WTC11 (cell line): ENCODE measurements around the gene NR2F2. TPM values are rescaled to one million over a fixed set of nuclear protein-coding genes. Genes with fewer than 3 reads are reported as not detected.

Source experiments
- ATAC-seq: fragments of 200-7000 bp; cut with Tn5 transposase; 2 replicates; pipeline ENCODE4 v1.10.0; 2021; ENCODE audit warnings: mild to moderate bottlenecking, moderate library complexity
- CTCF ChIA-PET: fragments of 300-600 bp; sonication (Branson Sonifier 250); formaldehyde crosslinking; loops from one replicate; lab custom pipeline; 2021; ENCODE audit warnings: antibody characterized with exemption; lab: Charles Lee
- POLR2A ChIA-PET: fragments of 350-600 bp; sonication (Branson Sonifier 250); formaldehyde crosslinking; loops from one replicate; lab custom pipeline; 2021; ENCODE audit warnings: antibody characterized with exemption; lab: Charles Lee
- DNase-seq: peaks from one replicate; pipeline ENCODE4 v3.0.0; 2021; ENCODE audit warnings: low spot score
- H3K27ac Mint-ChIP-seq: 2 replicates; pipeline ENCODE4 v1.8.0; 2021; ENCODE audit warnings: mixed read lengths
- H3K27me3 Mint-ChIP-seq: 2 replicates; pipeline ENCODE4 v1.8.0; 2021; ENCODE audit warnings: low read depth, mild to moderate bottlenecking, moderate library complexity, mixed read lengths
- H3K36me3 Mint-ChIP-seq: 2 replicates; pipeline ENCODE4 v1.8.0; 2021; ENCODE audit warnings: mixed read lengths
- H3K4me1 Mint-ChIP-seq: 2 replicates; pipeline ENCODE4 v1.8.0; 2022; ENCODE audit warnings: mixed read lengths
- H3K4me3 Mint-ChIP-seq: 2 replicates; pipeline ENCODE4 v1.8.0; 2021; ENCODE audit warnings: mild to moderate bottlenecking, moderate library complexity, mixed read lengths
- H3K9me3 Mint-ChIP-seq: 2 replicates; pipeline ENCODE4 v1.8.0; 2021; ENCODE audit warnings: mixed read lengths
- ATF1 ChIP-seq: sonication (generic); formaldehyde crosslinking; IDR thresholded peaks from 2 replicates; pipeline ENCODE4 v1.8.1; 2023; ENCODE audit warnings: mild to moderate bottlenecking, moderate library complexity, missing genetic modification reagents
- ATF2 ChIP-seq: sonication (generic); formaldehyde crosslinking; IDR thresholded peaks from 2 replicates; pipeline ENCODE4 v1.8.1; 2022; ENCODE audit warnings: low read depth, missing genetic modification reagents, borderline replicate concordance
- CTCF ChIP-seq: fragments of 200-600 bp; IDR thresholded peaks from 2 replicates; pipeline ENCODE4 v1.8.0; 2022; ENCODE audit warnings: antibody characterized with exemption
- E2F5 ChIP-seq: sonication (generic); formaldehyde crosslinking; IDR thresholded peaks from 2 replicates; pipeline ENCODE4 v1.8.1; 2022; ENCODE audit warnings: mild to moderate bottlenecking, moderate library complexity, missing genetic modification reagents
- FOXJ3 ChIP-seq: sonication (generic); formaldehyde crosslinking; IDR thresholded peaks from 2 replicates; pipeline ENCODE4 v1.9.0; 2021; ENCODE audit warnings: missing genetic modification reagents, mild to moderate bottlenecking, borderline replicate concordance
- FOXP1 ChIP-seq: sonication (generic); formaldehyde crosslinking; IDR thresholded peaks from 2 replicates; pipeline ENCODE4 v1.8.0; 2022; ENCODE audit warnings: missing genetic modification reagents, mild to moderate bottlenecking, moderate library complexity, borderline replicate concordance
- FOXP4 ChIP-seq: sonication (generic); formaldehyde crosslinking; IDR thresholded peaks from 2 replicates; pipeline ENCODE4 v1.8.0; 2022; ENCODE audit warnings: mild to moderate bottlenecking, missing genetic modification reagents
- HMGXB4 ChIP-seq: sonication (generic); formaldehyde crosslinking; IDR thresholded peaks from 2 replicates; pipeline ENCODE4 v1.8.1; 2023; ENCODE audit warnings: mild to moderate bottlenecking, moderate library complexity, missing genetic modification reagents
- SP1 ChIP-seq: sonication (generic); formaldehyde crosslinking; conservative IDR thresholded peaks from 2 replicates; pipeline ENCODE4 v1.8.1; 2022; ENCODE audit warnings: missing genetic modification reagents
- TCF7 ChIP-seq: sonication (generic); formaldehyde crosslinking; IDR thresholded peaks from 2 replicates; pipeline ENCODE4 v1.8.0; 2022; ENCODE audit warnings: mild to moderate bottlenecking, low read depth, missing genetic modification reagents, moderate library complexity
- USF2 ChIP-seq: sonication (generic); formaldehyde crosslinking; IDR thresholded peaks from 2 replicates; pipeline ENCODE4 v1.8.1; 2023; ENCODE audit warnings: mild to moderate bottlenecking, missing genetic modification reagents, moderate library complexity
- ZNF138 ChIP-seq: sonication (generic); formaldehyde crosslinking; conservative IDR thresholded peaks from 2 replicates; pipeline ENCODE4 v1.8.1; 2022; ENCODE audit warnings: mild to moderate bottlenecking, moderate library complexity, missing genetic modification reagents
- ZNF219 ChIP-seq: sonication (generic); formaldehyde crosslinking; IDR thresholded peaks from 2 replicates; pipeline ENCODE4 v1.8.0; 2023; ENCODE audit warnings: missing genetic modification reagents, mild to moderate bottlenecking, borderline replicate concordance
- ZNF425 ChIP-seq: fragments of 250-450 bp; sonication (Bioruptor Pico); conservative IDR thresholded peaks from 2 replicates; pipeline ENCODE4 v1.9.0; 2021; ENCODE audit warnings: mild to moderate bottlenecking
- total RNA-seq: library from RNA; stranded (reverse); gene quantifications from 3 replicates; pipeline ENCODE4 v1.2.3, GENCODE V29; 2021

The NR2F2 gene
- total RNA-seq, 1 experiment from 2014 or later, result 0.57 TPM

GRCh38 chr15:96354731-96355567, 24.4 kb downstream of the NR2F2 start (continued):
- no peak for TF ChIP-seq ZNF425

- ChIA-PET CTCF (interaction anchor here (0.9 to 6.0 kb wide), 3 partner anchors 15 to 61 kb away, joined by 3 to 52 read pairs (median 7); no protein-coding TSS in a partner anchor), POLR2A (no interaction called here)
- DNase-seq, result no peak
Observed at GRCh38 chr15:96355568-96356187, 25.2 kb downstream of the NR2F2 start.

GRCh38 chr15:96356494-96357455, 26.3 kb downstream of the NR2F2 start:
- no peaks in the 10 kb centered on the region; the same call in 1 of the 2 replicates for H3K27me3 Mint-ChIP-seq
- H3K27ac Mint-ChIP-seq, result no peak overlapping the region
- peak; percentile 85 for DNase-seq
- TF ChIP-seq FOXP1 (0 out of 2 replicates have a peak, but pooled peaks have one; percentile 46), ATF2 (CRISPR knock-in tag) (no peak), HMGXB4 (CRISPR knock-in tag) (peak; percentile 75), FOXP4 (CRISPR knock-in tag) (0 out of 2 replicates have a peak, but pooled peaks have one; percentile 35), FOXJ3 (no peak), SP1 (CRISPR knock-in tag) (peak; percentile 40; the same call in 1 of the 2 replicates), CTCF (peak; percentile 98)
- peak; percentile 1; the same call in 1 of the 2 replicates for ATAC-seq
- peak overlapping the region; percentile 71 for H3K4me3 Mint-ChIP-seq
- H3K9me3 Mint-ChIP-seq, result no peaks in the 10 kb centered on the region
- ChIA-PET CTCF (interaction anchor here (0.6 to 6.0 kb wide), 11 partner anchors 10 to 889 kb away, joined by 3 to 52 read pairs (median 3); no protein-coding TSS in a partner anchor), POLR2A (interaction anchor here (0.6 kb wide), 1 partner anchor 1071 kb away, joined by 3 read pairs; no protein-coding TSS in a partner anchor)
- H3K36me3 Mint-ChIP-seq, result no peaks in the 10 kb centered on the region
- H3K4me1 Mint-ChIP-seq, result peaks cover 54% of the 10 kb centered on the region

More at GRCh38 chr15:96355568-96356187, 25.2 kb downstream of the NR2F2 start:
- Mint-ChIP-seq H3K36me3 (no peaks in the 10 kb centered on the region), H3K9me3 (no peaks in the 10 kb centered on the region), H3K4me3 (no peak overlapping the region), H3K27me3 (no peaks in the 10 kb centered on the region; the same call in 1 of the 2 replicates), H3K27ac (no peak overlapping the region), H3K4me1 (peaks cover 54% of the 10 kb centered on the region)
- TF ChIP-seq TCF7 (CRISPR knock-in tag), result no peak
- TF ChIP-seq USF2 (CRISPR knock-in tag), result no peak
- no peak for TF ChIP-seq ATF1 (CRISPR knock-in tag)
- no peak for TF ChIP-seq ZNF219 (CRISPR knock-in tag)
- no peak for TF ChIP-seq E2F5 (CRISPR knock-in tag)
- TF ChIP-seq ZNF138, result no peak
- ATAC-seq, result no peak
